ENCODE data around the gene MTMR3. TPM values are rescaled to one million over a fixed set of nuclear protein-coding genes. Genes with fewer than 3 reads are reported as not detected.

MTMR3 gene
- total RNA-seq, 4 donors from 2014 or later = 52.8 to 101 (median 69.1) TPM

DNA sequence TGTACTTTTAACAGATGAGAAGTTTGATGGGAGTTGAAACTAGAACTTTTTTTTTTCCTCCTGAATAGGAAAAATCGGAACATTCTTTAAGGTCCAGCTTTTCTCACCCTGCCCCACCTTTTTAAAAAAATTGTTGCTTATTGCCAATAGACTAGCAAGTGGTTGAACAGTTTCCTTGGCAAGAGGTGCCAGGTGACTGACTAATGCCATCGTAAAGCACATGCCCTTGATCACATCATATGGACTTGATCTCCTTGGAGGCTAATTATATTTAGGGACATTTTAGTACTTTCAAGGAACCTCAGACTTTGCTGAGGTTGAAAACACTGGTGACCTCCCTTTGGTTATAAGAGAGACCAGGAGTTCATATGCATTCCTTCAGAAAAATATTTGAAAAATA is 57.6 kb downstream of the MTMR3 start:
- H3K4me1 ChIP-seq = peaks cover 12 to 24% of the 10 kb centered on the region in 2 donors
- WGBS, 2 donors = 84 to 95% methylated on average over 2 of the region's 2 CpGs
- no peak overlapping the region for H3K4me3 ChIP-seq (replicated peaks in 1 of 3)
- TF ChIP-seq POLR2A (IDR thresholded peaks at IDR 0.05) = no peak
- TF ChIP-seq, protein P1, sequence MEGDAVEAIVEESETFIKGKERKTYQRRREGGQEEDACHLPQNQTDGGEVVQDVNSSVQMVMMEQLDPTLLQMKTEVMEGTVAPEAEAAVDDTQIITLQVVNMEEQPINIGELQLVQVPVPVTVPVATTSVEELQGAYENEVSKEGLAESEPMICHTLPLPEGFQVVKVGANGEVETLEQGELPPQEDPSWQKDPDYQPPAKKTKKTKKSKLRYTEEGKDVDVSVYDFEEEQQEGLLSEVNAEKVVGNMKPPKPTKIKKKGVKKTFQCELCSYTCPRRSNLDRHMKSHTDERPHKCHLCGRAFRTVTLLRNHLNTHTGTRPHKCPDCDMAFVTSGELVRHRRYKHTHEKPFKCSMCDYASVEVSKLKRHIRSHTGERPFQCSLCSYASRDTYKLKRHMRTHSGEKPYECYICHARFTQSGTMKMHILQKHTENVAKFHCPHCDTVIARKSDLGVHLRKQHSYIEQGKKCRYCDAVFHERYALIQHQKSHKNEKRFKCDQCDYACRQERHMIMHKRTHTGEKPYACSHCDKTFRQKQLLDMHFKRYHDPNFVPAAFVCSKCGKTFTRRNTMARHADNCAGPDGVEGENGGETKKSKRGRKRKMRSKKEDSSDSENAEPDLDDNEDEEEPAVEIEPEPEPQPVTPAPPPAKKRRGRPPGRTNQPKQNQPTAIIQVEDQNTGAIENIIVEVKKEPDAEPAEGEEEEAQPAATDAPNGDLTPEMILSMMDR (IDR thresholded peaks at IDR 0.05) = no peak
- no peaks in the 10 kb centered on the region for H3K27me3 ChIP-seq
- DNase-seq = no peak
- intact Hi-C loops (cut with DNase I) = no loop called here
- H3K27ac ChIP-seq = no peak overlapping the region
- H3K36me3 ChIP-seq = no peaks in the 10 kb centered on the region
- H3K9me3 ChIP-seq = no peaks in the 10 kb centered on the region

DNA sequence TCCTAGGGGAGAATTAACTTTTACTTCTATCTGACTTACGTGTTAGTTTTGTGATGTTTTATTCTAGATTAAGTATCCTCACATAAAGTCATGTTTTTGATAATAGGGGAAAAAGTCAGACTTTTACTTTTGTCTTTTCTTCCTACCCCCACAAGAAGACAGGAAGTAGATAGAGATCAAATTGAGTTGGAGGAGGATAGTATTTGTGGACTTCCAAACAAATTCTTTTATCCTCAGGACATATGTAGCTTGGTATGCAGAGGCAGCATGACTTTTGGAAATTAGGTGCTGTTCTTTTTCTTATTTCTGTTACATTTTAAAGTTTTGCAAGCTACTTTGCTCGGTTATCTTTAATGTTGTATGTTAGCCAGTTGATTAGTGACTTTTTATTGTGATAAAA is 61.4 kb downstream of the MTMR3 start:
- Histone ChIP-seq H3K36me3 (no peaks in the 10 kb centered on the region), H3K4me1 (peaks cover 0 to 24% of the 10 kb centered on the region in 2 donors), H3K4me3 (replicated peaks in 1 of 3) (no peak overlapping the region), H3K9me3 (no peaks in the 10 kb centered on the region), H3K27ac (no peak overlapping the region), H3K27me3 (no peaks in the 10 kb centered on the region)
- intact Hi-C loops (cut with DNase I) = no loop called here
- TF ChIP-seq POLR2A (IDR thresholded peaks at IDR 0.05) = no peak
- TF ChIP-seq, protein P1 (IDR thresholded peaks at IDR 0.05) = no peak
- WGBS, 2 donors = 84 to 88% methylated on average over 2 of the region's 2 CpGs
- DNase-seq = no peak

DNA sequence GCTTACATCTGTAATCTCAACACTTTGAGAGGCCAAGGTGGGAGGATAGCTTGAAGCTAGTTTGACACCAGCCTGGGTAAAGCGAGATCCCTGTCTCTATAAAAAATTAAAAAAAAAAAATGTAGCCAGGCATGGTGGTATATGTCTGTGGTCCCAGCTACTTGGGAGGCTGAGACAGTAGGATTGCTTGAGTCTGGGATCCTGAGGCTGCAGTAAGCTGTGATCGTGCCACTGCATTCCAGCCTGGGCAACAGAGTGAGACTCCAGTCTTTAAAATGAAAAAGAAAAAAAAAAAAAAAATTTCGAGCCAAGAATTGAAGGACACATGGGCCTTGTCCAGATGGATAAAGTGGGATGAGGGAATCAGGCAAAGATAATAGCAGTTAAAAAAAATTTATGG is 62.5 kb downstream of the MTMR3 start:
- Histone ChIP-seq H3K4me1 (peaks cover 0 to 24% of the 10 kb centered on the region in 2 donors), H3K27ac (no peak overlapping the region), H3K36me3 (no peaks in the 10 kb centered on the region), H3K9me3 (no peaks in the 10 kb centered on the region), H3K27me3 (no peaks in the 10 kb centered on the region), H3K4me3 (replicated peaks in 1 of 3) (no peak overlapping the region)
- no peak for DNase-seq
- 81 to 82% methylated on average over 3 of the region's 3 CpGs for WGBS, 2 donors
- no peak for TF ChIP-seq POLR2A (IDR thresholded peaks at IDR 0.05)
- TF ChIP-seq, protein P1 (IDR thresholded peaks at IDR 0.05) = no peak
- intact Hi-C loops (cut with DNase I) = no loop called here

DNA sequence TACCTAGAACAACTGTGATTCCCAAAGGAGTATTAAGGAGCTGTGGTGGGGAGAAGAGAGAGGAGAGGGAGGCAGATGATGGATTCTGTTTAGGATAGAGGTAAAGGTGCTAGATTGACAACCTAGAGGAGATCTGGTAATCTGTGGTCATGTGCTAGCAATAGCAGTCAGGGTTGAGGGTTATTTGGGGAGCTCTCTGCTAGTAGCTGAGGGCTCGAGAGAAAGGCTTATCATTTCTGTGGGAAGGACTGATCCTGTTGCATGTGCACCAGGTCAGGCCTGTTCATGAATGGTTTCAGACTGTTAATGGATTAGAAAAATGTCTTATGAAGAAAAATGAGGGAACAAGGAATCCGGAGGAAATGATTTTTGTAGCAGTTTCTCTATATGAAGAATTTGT is 63.2 kb downstream of the MTMR3 start:
- DNase-seq = no peak
- WGBS, 2 donors = 84 to 88% methylated on average over 2 of the region's 2 CpGs
- Histone ChIP-seq H3K27me3 (no peaks in the 10 kb centered on the region), H3K27ac (no peak overlapping the region), H3K36me3 (no peaks in the 10 kb centered on the region), H3K4me1 (peaks cover 0 to 24% of the 10 kb centered on the region in 2 donors), H3K4me3 (replicated peaks in 1 of 3) (no peak overlapping the region), H3K9me3 (no peaks in the 10 kb centered on the region)
- intact Hi-C loops (cut with DNase I) = no loop called here
- no peak for TF ChIP-seq POLR2A (IDR thresholded peaks at IDR 0.05)
- TF ChIP-seq, protein P1 (IDR thresholded peaks at IDR 0.05) = no peak

DNA sequence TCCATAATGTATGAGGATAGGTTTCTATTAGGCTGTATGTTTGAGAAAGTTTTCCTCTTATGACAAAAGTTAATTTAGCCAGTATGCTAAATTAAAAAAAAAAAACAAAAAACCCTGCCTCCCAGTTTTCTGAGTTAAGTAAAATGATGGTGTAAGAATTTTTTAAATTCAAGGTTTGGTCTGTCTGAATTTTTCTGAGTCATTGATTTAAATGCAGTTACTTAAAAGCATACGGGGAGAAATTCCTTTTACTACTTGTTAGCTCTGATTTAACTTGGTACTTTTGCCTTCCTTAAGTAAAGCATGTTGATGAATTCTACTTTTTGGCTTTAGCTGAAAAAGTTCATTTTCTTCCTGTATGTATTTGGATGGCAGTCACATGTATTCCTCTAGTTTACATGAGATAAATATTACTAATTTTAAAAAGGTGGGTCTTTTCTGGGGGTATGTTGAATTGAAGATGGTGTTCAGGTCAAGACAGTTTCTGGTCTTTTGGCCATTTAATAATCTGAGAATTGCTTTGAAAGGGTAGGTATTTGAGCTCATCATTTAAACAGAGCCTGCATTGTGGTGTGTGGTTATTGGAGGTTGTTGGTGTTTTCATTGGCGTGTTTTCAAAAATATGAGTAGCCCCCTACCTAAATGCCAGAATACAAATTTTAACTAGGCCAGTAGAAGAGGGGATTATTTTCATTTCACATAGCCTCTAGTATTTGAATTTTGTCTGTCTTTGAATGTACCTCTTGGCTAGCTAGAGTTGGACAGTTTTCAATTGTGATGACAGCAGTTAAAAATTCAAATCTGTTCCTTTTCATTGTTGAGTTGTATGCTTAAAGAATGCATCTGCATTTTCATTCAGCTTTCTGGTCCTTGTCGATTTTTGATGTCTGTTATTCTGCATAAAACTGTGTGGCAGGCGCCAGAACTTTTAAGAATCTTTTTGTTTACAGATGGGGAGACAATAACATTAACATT is 64.7 kb downstream of the MTMR3 start:
- Histone ChIP-seq H3K9me3 (no peaks in the 10 kb centered on the region), H3K27me3 (no peaks in the 10 kb centered on the region), H3K36me3 (no peaks in the 10 kb centered on the region), H3K27ac (no peak overlapping the region), H3K4me3 (replicated peaks in 1 of 3) (no peak overlapping the region), H3K4me1 (peaks cover 9 to 30% of the 10 kb centered on the region in 2 donors)
- 58 to 63% methylated on average over 4 of the region's 4 CpGs for WGBS, 2 donors
- TF ChIP-seq, protein P1 (IDR thresholded peaks at IDR 0.05) = no peak
- no peak for TF ChIP-seq POLR2A (IDR thresholded peaks at IDR 0.05)
- intact Hi-C loops (cut with DNase I) = no loop called here
- no peak for DNase-seq
